Lower leg skin (tissue), 3 donors: ENCODE data around the gene ALCAM.

Source experiments
- POLR2A ChIP-seq, 2 donors: fragments of 450-650 bp; IDR thresholded peaks; one replicate each; pipeline ENCODE4 v1.6.1; 2016 to 2017; ENCODE audit warnings: antibody characterized with exemption in 2 of 2, mild to moderate bottlenecking in 1 of 2, moderate library complexity in 1 of 2
- TF ChIP-seq, protein P1 (sequence below), 3 donors: fragments of 450-650 bp; IDR thresholded peaks; one replicate each; pipeline ENCODE4 v1.5.1; 2016; ENCODE audit warnings: antibody characterized with exemption in 3 of 3, mild to moderate bottlenecking in 3 of 3, moderate library complexity in 2 of 3

DNA sequence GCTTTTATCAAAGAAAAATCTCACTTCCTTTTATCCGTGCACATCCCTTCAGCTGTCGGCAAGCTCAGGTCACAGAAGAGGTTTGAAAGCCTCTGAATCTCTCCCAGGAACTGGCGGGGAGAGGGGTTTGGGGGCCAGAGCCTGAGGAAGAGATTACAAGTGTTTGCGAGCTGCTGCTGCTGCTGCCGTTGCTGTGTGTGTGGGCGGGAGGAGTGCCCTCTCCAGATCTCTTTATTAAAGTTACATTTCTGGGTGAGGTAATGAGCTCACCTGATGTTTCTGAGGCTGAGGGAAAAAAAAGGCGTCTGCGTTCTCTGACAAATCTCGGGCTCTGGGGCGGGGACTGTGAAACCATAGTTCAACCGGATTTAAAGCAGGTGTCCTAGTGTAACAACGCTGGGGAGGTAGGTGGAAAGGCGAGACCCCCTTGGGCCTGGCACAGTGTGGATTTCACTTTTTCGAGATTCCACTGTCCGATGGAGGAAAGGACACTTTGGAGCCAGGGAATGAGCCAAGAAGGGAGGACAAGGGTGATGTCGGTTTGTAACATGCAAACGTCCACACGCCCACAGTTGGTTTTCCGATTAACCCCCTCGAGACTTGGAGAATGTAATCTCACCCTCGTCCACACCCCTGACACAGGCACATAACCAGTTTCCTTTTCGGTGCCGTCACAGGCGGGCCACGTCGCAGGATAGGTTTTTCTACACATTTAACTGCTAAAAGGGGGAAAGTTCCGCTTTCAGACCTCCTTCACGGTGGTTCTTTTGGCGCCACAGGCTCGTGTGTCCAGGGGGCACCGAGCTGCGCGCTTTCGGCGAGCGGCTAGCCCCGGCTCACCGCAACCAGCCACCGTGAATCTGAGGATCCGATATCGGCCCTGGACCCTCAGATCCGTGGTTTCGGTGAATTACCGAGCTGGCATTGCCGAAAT lies 2.1 kb downstream of the ALCAM start:
- TF ChIP-seq, protein P1, sequence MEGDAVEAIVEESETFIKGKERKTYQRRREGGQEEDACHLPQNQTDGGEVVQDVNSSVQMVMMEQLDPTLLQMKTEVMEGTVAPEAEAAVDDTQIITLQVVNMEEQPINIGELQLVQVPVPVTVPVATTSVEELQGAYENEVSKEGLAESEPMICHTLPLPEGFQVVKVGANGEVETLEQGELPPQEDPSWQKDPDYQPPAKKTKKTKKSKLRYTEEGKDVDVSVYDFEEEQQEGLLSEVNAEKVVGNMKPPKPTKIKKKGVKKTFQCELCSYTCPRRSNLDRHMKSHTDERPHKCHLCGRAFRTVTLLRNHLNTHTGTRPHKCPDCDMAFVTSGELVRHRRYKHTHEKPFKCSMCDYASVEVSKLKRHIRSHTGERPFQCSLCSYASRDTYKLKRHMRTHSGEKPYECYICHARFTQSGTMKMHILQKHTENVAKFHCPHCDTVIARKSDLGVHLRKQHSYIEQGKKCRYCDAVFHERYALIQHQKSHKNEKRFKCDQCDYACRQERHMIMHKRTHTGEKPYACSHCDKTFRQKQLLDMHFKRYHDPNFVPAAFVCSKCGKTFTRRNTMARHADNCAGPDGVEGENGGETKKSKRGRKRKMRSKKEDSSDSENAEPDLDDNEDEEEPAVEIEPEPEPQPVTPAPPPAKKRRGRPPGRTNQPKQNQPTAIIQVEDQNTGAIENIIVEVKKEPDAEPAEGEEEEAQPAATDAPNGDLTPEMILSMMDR (IDR thresholded peaks at IDR 0.05), result no peak
- TF ChIP-seq POLR2A (IDR thresholded peaks at IDR 0.05), result no peak
